GM12878 (cell line): Measurements from ENCODE around the gene PRKCZ. TPM values are rescaled to one million over a fixed set of nuclear protein-coding genes. Genes with fewer than 3 reads are reported as not detected.

Experiments
- ATAC-seq: fragments of 200-7000 bp; cut with Tn5 transposase; 3 replicates; pipeline ENCODE4 v1.9.1; 2020; ENCODE audit warnings: mild to moderate bottlenecking, moderate library complexity
- BruUV-seq: library from RNA; stranded (reverse); fragments of 400-500 nt; replicated peaks from 2 replicates; lab custom pipeline; 2021; lab: Mats Ljungman, UMichigan
- CTCF ChIA-PET: fragments of 300-600 bp; sonication (Branson Sonifier 250); formaldehyde crosslinking; extraction: SDS; loops from one replicate; lab custom pipeline; 2021; ENCODE audit warnings: inconsistent platforms; lab: Yijun Ruan, JAX
- POLR2A ChIA-PET: fragments of 350-600 bp; formaldehyde crosslinking; extraction: SDS; loops from one replicate; lab custom pipeline; 2021; ENCODE audit warnings: inconsistent platforms; lab: Charles Lee
- RAD21 ChIA-PET: fragments of 300-600 bp; sonication (Branson Sonifier 250); formaldehyde crosslinking; loops from one replicate; lab custom pipeline; 2023; ENCODE audit warnings: antibody characterized with exemption; ENCODE audit not compliant: unreplicated experiment; lab: Charles Lee
- SMC1A ChIA-PET: fragments of 300-600 bp; sonication (Branson Sonifier 250); formaldehyde crosslinking; loops from one replicate; lab custom pipeline; 2023; ENCODE audit not compliant: unreplicated experiment, uncharacterized antibody; lab: Charles Lee
- DNase-seq: peaks from one replicate; pipeline ENCODE4 v3.0.0-alpha.2; 2011; ENCODE audit warnings: low read depth, low spot score
- FAIRE-seq: peaks from 3 replicates; lab custom pipeline; 2011; peaks lifted over from hg19 to GRCh38; lab: Jason Lieb, UNC
- H2AFZ ChIP-seq: 2 replicates; pipeline ENCODE4 v1.6.0; 2011; ENCODE audit warnings: low read depth, low read length, control low read depth; ENCODE audit not compliant: control insufficient read depth
- H3K27ac ChIP-seq: 2 replicates; pipeline ENCODE4 v1.5.1; 2011; ENCODE audit warnings: control low read depth; ENCODE audit not compliant: control insufficient read depth, insufficient read depth
- H3K27me3 ChIP-seq, 2 experiments: replicated peaks in 1 of 2; 2 replicates each; pipeline versions ENCODE4 v1.6.0 to v1.6.1; 2011; ENCODE audit warnings: low read length in 1 of 2; ENCODE audit not compliant: control insufficient read depth in 2 of 2, insufficient read depth in 2 of 2
- H3K36me3 ChIP-seq, 2 experiments: 2 replicates each; pipeline ENCODE4 v1.5.1; 2011; ENCODE audit warnings: low read length in 1 of 2; ENCODE audit not compliant: control insufficient read depth in 2 of 2, insufficient read depth in 2 of 2
- H3K4me1 ChIP-seq: 2 replicates; pipeline ENCODE4 v1.6.1; 2011; ENCODE audit warnings: mild to moderate bottlenecking, low read length, moderate library complexity, mixed read lengths; ENCODE audit not compliant: control insufficient read depth, insufficient read depth
- H3K4me2 ChIP-seq: 2 replicates; pipeline ENCODE4 v1.6.0; 2011; ENCODE audit warnings: control low read depth; ENCODE audit not compliant: control insufficient read depth, insufficient read depth
- H3K4me3 ChIP-seq: fragments of 200-600 bp; sonication (generic); 2 replicates; pipeline ENCODE4 v1.5.1; 2016
- H3K79me2 ChIP-seq: 2 replicates; pipeline ENCODE4 v1.6.0; 2011; ENCODE audit warnings: low read length; ENCODE audit not compliant: control insufficient read depth, insufficient read depth
- H3K9ac ChIP-seq: 2 replicates; pipeline ENCODE4 v1.8.0; 2011; ENCODE audit warnings: low read length, control low read depth, mixed read lengths; ENCODE audit not compliant: control insufficient read depth, insufficient read depth
- H3K9me3 ChIP-seq: replicated peaks from 3 replicates; pipeline ENCODE4 v1.5.1; 2011; ENCODE audit warnings: mild to moderate bottlenecking, low read length; ENCODE audit not compliant: control insufficient read depth, insufficient read depth
- H4K20me1 ChIP-seq: 2 replicates; pipeline ENCODE4 v1.6.0; 2011; ENCODE audit not compliant: control insufficient read depth, insufficient read depth
- BMI1 ChIP-seq: fragments of 450-650 bp; IDR thresholded peaks from 2 replicates; pipeline ENCODE4 v1.6.1; 2016; ENCODE audit warnings: mild to moderate bottlenecking, moderate library complexity, borderline replicate concordance
- E2F4 ChIP-seq: IDR thresholded peaks from 2 replicates; pipeline ENCODE4 v1.6.1; 2012; ENCODE audit warnings: low read depth, low read length, improper control_type of control experiment
- EGR1 ChIP-seq, 2 experiments: IDR thresholded peaks; 1 replicate in 1 of 2; 2 replicates in 1 of 2; pipeline ENCODE4 v1.6.1; 2011 to 2012; ENCODE audit warnings: low read depth in 2 of 2, low read length in 2 of 2, borderline replicate concordance in 1 of 2, mild to moderate bottlenecking in 1 of 2, moderate library complexity in 1 of 2
- FOS ChIP-seq: IDR thresholded peaks from 3 replicates; pipeline ENCODE4 v1.6.1; 2011; ENCODE audit warnings: borderline replicate concordance; ENCODE audit not compliant: insufficient read length; ENCODE audit errors: extremely low read depth
- MEF2B ChIP-seq: fragments of 450-650 bp; IDR thresholded peaks from 2 replicates; pipeline ENCODE4 v1.6.1; 2018; ENCODE audit warnings: mild to moderate bottlenecking, moderate library complexity; ENCODE audit not compliant: partially characterized antibody, poor library complexity, severe bottlenecking
- SMARCA5 ChIP-seq: fragments of 450-650 bp; IDR thresholded peaks from 2 replicates; pipeline ENCODE4 v1.6.1; 2017; ENCODE audit warnings: mild to moderate bottlenecking
- TCF12 ChIP-seq: IDR thresholded peaks from 2 replicates; pipeline ENCODE4 v1.6.1; 2011; ENCODE audit warnings: low read depth, mild to moderate bottlenecking, low read length
- YBX1 ChIP-seq: fragments of 450-650 bp; IDR thresholded peaks from 2 replicates; pipeline ENCODE4 v1.6.1; 2016; ENCODE audit warnings: antibody characterized with exemption
- WGBS: methylation state at CpG from one replicate; pipeline ENCODE4 v1.1.6; 2016; ENCODE audit warnings: low lambda C conversion rate; ENCODE audit not compliant: insufficient replicate concordance, insufficient coverage; ENCODE audit errors: missing lambda C conversion rate; 5-methylcytosine and 5-hydroxymethylcytosine counted together
- in situ Hi-C: fragments of 300-500 bp; cut with MboI; formaldehyde crosslinking; loops from 9 replicates; pipeline ENCODE4 v1.14.3; 2018; ENCODE audit warnings: mixed read lengths
- intact Hi-C: fragments of 100-400 bp; cut with micrococcal nuclease; formaldehyde crosslinking; loops from one replicate; pipeline ENCODE4 v1.14.2; 2022; ENCODE audit not compliant: unreplicated experiment
- polyA plus RNA-seq, 11 experiments: library from polyadenylated mRNA; depleted of rRNA in 4 of 11; unstranded in 6 of 11; stranded (reverse) in 5 of 11; fragments of >200 nt; fragmentation: Nextera tagmentation in 4 of 11; fragmentation: Illumina TruSeq in 1 of 11; extraction: Ambion mirVana in 4 of 11; extraction: Trizol in 1 of 11; gene quantifications; 1 replicate in 1 of 11; 2 replicates in 10 of 11; pipeline versions ENCODE4 v1.2.1 to v1.2.3, GENCODE V29; 2011 to 2016; ENCODE audit warnings: inconsistent platforms in 2 of 11, missing spikeins in 2 of 11, low read depth in 1 of 11
- total RNA-seq, 4 experiments: library from RNA; depleted of rRNA in 3 of 4; stranded (reverse); fragments of >200 nt in 3 of 4; fragmentation: Illumina TruSeq in 1 of 4; extraction: Trizol in 1 of 4; gene quantifications; 2 replicates each; pipeline versions ENCODE4 v1.2.1 to v1.2.3, GENCODE V29; 2013 to 2021
- TF ChIP-seq, protein P1 (sequence below): IDR thresholded peaks from 2 replicates; pipeline ENCODE4 v1.6.1; 2011; ENCODE audit warnings: borderline replicate concordance, low read depth, mild to moderate bottlenecking, moderate library complexity, low read length; ENCODE audit not compliant: insufficient read depth, poor library complexity, severe bottlenecking

Gene PRKCZ
- total and polyA plus RNA-seq, 10 of the 15 experiments (the other 5 are each of a cell fraction or from before 2014, with no cell fraction given), result 0.05 to 1.9 (median 0.64) TPM; not detected in 1

DNA sequence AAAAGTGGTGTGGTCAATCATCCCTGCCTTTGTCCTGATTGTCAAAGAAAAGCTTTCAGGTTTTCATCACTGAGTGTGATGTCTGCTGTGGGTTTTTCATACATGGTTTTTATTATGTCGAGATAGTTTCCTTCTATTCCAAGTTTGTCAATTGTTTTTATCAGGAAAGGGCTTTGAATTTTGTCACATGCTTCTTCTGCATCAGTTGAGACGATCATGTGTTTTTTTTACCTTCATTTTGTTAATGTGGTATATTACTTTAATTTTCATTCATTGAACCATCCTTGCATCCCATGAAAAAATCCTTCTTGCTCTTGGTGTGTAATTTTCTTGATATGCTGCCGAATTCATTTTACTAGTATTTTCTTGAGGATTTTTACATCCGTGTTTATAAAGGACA is 15.5 kb downstream of the PRKCZ start:
- H3K36me3 ChIP-seq, result no peaks in the 10 kb centered on the region; a peak in 1 of 4 replicates
- no peak for FAIRE-seq
- no peak overlapping the region for H3K27ac ChIP-seq
- no peak overlapping the region for H3K4me2 ChIP-seq
- H3K27me3 ChIP-seq, result no peaks in the 10 kb centered on the region
- ChIA-PET POLR2A (no interaction called here), RAD21 (no interaction called here)
- no TSS peak for BruUV-seq
- no peak for TF ChIP-seq SMARCA5
- TF ChIP-seq YBX1, result no peak
- TF ChIP-seq EGR1 (IDR thresholded peaks at IDR 0.05; ENCODE audit: borderline replicate concordance in 1 of 2, low read depth in 2 of 2, low read length in 2 of 2), result no peak
- no peak for TF ChIP-seq MEF2B
- no peak for TF ChIP-seq BMI1
- TF ChIP-seq TCF12, result no peak
- TF ChIP-seq, protein P1, sequence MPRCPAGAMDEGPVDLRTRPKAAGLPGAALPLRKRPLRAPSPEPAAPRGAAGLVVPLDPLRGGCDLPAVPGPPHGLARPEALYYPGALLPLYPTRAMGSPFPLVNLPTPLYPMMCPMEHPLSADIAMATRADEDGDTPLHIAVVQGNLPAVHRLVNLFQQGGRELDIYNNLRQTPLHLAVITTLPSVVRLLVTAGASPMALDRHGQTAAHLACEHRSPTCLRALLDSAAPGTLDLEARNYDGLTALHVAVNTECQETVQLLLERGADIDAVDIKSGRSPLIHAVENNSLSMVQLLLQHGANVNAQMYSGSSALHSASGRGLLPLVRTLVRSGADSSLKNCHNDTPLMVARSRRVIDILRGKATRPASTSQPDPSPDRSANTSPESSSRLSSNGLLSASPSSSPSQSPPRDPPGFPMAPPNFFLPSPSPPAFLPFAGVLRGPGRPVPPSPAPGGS, result no peak
- no peak for TF ChIP-seq FOS
- TF ChIP-seq E2F4, result no peak
- TF ChIP-seq, all 136 proteins: peak for 0
- no peak overlapping the region for H3K9ac ChIP-seq
- no peaks in the 10 kb centered on the region for H3K79me2 ChIP-seq
- no peak overlapping the region for H3K4me3 ChIP-seq
- WGBS, result 96% methylated on average over 4 of the region's 4 CpGs
- ChIA-PET CTCF (no interaction called here), SMC1A (no interaction called here)
- ATAC-seq (no peak), DNase-seq (no peak)
- no peaks in the 10 kb centered on the region for H3K4me1 ChIP-seq
- H3K9me3 ChIP-seq, result peaks cover 3% of the 10 kb centered on the region; the same call in 2 of the 3 replicates
- intact Hi-C loops (no loop called here), in situ Hi-C loops (no loop called here)
- no peak overlapping the region for H2AFZ ChIP-seq
- H4K20me1 ChIP-seq, result no peaks in the 10 kb centered on the region
